NCI-H1436 treated with DMSO at 0.1 percent for 48 hours (cell line): Measurements from ENCODE around the gene TIMM23.
A peak's percentile ranks its signal among the peaks of the same experiment; 100 is the strongest.
"Not testable (repeated sequence)": the region's sequence is repeated elsewhere in the genome, so short reads cannot be mapped to it uniquely, and the experiment has no call there.

ENCODE experiments used
- DNase-seq: peaks from one replicate; lab custom pipeline; 2025; lab: John Stamatoyannopoulos, UW

Gene TIMM23

DNA sequence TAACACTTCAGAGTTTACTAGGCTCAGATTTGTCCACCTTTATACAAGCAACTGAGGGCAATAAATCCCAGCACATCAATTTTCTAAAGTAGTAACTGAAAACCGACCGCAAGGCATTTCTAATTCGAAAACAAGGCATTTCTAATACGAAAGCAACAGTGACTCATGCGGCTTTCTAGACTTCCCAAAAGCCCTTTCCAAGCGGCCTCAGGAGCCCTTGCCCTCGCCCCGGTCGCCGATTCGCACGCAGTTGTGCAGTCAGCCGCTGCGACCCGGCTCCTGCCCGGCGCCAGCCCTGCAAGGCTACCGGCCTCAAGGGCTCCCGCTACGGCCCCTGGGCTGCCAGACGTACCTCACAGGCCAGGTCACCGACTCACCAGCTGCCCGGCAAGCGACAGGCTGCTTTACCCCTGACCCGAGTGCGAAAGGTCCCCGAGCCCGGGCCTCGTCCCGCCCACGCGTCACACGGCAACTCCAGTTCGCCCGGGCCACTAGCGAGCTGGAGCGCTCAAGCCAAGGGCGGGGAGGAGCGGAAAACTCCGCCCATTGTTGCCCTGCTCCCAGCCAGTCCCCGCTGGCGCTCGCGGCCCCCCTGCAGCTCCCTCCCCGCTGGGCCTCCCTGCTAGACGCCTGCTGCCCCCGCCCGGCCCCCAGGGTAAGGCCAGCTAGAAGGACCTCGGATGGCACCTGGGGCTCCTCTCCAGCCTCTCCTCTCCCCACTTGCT lies 50.9 kb downstream of the TIMM23 start:
- DNase-seq: peak; percentile 41

DNA sequence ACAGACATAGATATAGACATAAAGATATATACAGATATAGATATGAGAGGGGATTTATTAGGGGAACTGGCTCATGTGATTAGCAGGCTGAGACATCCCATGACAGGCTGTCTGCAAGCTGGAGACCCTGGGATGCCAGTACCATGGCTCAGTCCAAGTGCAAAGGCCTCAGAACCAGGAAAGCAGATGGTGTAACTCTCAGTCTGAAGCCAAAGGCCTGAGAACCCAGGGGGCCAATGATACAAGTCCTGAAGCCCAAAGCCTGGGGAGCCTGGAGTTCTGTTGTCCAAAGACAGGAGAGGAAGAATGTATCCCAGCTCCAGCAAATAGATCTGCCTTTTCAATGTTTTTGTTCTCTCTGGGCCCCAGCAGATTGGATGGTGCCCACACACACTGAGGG lies 52.7 kb downstream of the TIMM23 start:
- DNase-seq: no peak

DNA sequence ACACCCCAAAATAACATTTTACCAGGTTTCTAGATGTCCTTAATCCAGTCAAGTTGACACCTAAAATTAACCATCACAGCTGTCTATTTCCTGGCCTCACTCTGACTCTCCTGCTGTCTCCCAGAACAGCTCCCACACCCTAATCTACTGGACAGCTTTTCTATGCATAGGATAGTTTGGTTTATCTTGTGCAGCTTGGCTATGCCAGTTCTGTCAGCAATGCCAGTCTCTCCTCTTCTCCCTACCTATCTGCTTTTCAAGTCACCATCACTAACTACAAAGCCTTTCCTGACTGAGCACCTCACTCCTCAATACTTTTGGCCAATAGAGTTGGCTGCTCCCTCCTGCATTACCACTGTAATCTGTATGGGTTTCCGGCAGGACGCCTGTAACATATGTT lies 53.1 kb downstream of the TIMM23 start:
- no peak for DNase-seq

DNA sequence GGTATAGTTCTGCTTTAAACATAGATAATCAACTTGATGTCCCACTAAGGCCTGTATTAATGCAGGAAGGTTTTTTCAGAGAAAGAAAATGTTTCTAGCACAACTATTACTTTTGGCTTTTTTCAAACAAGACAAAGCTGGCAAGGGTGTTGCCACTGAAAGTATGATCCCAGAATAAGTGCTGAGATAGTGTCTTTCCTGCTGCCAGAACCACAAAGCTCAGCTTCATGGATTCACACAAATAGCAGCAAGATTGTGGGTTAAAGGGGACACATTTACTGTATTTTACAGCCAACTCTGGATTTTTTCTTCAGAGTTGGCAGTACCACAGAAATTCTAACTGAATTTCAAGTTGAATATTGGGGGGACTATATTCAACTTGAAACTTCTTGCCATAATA lies 53.8 kb downstream of the TIMM23 start:
- DNase-seq: no peak

DNA sequence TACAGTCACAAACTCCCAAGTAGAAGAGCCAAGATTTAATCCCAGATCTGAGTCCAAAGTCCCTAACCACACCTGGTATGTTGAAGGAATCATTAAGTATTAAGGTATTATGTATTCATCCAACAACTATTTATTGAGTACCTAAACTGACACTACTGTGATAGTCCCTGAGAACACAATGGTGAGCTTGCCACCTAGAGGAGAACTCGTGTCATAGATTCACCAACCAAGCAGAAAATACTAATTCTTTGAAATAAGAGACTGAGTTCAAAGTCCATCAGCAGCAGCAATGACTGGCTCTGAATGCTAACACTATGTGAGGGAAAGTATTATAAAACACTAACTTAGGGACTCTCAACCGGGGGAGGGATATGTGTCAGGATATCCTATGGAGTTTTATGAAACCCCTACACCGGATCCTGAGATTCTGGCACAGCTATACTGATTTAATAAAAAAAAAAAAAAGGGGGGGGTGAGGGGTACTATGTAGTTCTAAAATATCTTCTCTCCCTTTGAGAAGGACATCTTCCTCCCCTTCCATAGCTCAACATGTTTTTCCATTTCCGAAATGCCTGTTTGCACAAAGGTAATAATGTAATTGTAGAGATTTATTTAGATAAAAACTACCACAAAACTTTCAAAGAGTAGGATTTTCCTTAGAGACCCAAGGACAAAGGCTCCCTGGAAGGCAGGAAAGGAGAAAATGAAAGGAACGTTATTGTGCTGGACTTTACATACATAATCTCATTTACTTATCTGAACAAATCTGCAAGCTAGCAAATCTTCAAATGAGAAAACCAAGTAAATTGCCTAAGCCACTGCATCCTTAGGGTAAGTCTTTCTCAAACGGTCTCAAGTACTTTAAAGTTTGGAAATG lies 56.5 kb downstream of the TIMM23 start:
- DNase-seq: peak; percentile 17

DNA sequence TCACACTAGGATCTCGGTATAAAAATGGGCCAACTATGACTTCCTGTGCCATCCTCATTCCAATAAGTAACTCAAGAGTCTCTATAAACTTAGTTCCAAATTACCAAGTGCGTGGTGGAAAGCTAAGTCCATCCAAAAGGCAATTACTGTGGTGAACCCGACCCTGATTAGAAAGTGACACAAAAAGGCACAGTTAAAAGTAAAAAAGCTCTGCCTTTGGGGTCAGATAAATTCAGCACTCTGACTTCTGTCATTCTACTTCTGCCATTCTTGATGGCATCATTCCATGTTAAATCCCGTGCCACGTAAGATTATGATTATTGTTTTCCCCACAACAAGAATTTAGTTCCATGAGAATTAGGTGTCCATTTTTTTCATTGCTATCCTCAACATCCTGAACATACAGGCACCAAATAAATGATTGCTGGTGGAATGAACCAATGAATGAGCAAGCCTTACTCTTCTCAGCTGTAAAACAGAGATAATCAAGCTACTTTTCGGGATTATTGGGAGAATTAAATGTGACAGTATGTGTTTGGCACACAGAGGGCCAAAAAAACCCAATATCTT lies 57.3 kb downstream of the TIMM23 start:
- DNase-seq: no peak

DNA sequence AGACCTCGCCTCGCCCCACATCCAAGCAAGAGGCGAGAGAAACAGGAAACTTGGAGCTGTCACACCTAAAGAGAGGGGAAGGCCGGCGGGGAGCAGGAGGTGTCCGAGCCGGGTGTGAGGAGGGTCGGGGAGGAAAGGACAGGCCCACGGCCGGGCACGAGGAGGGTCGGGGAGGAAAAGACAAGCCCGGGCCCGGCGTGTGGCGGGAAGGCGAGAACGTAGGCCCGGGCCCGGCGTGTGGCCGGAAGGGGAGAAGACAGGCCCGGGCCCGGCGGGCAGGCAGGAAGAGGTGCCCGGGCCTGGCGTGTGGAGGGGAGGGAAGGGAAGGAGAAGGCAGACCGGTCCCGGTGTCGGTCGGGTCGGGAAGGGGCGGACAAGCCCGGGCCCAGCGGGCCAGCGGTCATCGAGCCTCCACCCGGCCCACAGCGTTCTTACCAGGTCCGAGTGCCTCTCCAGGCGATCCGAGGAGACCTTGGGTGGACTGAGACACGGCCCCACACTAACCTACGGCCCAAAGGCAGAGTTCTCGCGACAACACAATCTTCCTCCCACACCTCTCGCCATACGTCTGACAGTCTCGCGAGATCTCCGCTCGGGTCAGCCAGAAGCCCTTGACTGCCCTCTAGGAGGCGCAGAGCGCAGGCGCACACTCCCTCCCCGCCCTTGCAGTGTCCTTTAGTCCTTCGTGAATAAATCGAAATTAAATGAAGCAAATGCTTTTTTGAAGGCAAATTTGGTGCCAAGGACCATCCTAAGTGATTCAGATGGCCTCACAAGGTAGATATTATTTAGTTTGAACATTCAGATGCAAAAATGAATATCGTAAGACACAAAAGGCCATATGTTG lies 58.0 kb downstream of the TIMM23 start, which contains the start of gene NCOA4:
Gene NCOA4 (minus strand): TSS at position 533 of the 847 bp plus-strand sequence. CDS start 13,943 bp downstream, outside the sequence.
- DNase-seq: peak; percentile 85

DNA sequence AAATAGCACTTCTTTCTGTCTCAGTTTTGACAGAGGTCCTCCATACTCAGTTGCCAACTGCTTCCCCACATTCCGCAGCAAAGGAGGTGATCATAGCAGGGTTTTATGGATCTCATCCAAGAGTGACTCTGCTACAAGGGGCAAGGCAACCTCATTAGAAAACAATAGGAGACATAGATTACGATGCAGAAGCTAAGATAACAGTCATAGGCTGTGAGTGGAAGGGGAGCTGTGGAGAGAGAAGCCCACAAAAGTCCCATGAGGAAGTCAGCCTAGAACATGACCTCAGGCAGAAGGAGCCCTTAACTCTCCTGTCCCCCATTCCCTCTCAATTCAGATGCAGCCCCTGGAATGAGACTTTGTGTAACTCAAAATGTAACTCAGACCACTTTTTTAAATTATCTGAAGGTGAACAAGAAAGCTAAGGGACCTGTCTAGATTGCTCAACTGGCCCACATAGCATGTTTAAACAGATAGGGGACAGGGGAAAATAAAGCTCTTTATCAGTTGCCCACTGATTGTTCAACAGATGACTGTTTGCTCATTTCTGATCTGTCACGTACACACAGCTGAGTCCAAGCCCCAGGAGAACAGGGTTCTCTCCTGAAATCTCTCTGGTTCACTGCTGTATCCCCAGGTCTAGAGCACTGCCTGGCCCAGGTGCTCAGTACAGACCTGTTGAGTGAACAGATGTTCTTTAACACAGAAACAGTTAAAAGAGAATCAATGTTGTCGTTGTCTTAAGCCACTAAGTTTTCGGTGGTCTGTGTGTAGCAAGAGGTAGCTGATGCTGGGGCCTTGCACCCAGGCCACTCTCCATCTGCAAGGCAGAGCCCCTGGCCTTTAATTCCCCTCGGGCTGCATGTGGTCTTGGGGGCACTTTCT lies 59.6 kb downstream of the TIMM23 start:
- no peak for DNase-seq

DNA sequence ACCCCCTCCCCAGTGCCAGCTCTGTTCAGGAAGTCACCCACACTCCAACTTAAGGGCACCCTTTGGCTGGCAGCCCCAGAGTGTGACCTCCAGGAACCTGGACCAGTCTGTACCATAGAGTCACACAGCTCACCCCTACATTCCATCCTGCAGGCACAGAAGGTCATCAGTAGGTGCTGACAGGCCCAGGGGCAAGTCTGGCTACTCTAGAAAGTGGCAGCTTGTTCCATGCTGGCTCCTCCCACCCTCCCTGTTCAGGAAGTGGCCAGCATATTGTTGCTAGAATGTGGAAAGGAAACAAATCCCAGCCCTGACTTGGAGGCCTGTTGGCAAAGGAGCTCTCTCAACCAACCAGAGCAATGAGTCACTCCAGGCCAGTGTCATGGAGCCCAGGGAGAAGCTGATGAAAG lies 61.3 kb downstream of the TIMM23 start:
- DNase-seq: no peak

DNA sequence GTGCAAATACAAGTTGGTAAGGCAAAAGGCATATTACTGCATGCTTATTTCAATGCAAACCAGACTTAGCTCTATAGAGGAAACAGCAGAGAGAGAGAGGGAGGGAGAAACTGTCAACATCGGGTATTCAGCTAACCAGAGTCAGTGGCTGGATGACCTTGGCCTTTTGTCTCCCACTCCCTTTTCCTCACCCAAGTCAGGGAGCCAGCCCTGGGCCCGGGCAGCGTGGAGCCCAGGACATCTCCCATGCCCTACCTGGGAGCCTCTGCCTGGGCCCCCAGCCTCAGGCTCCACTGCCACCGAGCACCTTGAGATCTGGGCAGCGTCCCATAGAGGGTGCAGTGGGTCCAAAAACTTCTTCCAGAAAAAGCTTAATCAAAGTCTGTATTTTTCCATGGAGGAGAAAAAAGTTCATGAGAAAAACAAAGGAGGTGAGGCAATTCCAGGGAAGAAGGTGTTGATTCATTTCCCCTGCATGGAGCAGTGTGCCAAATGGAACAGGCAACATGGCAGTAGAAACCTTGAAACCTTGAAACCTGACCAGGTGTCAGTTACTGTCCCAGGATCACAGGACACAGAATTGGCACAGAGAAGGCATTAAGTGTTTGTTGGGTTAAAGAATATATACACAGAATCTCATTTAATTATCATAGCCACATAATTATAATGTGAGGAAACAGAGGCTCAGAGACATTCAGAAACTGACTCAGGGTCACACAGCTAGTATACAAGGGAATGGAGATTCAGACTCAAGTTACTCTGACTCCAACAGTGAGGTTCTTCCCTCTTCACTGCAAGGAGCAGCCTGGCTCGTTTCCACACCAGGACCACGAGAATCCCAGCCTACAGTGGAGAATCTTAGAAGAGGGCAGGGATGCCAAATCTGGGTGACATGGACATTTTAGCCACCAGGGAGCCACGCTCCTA lies 63.9 kb downstream of the TIMM23 start:
- no peak for DNase-seq

DNA sequence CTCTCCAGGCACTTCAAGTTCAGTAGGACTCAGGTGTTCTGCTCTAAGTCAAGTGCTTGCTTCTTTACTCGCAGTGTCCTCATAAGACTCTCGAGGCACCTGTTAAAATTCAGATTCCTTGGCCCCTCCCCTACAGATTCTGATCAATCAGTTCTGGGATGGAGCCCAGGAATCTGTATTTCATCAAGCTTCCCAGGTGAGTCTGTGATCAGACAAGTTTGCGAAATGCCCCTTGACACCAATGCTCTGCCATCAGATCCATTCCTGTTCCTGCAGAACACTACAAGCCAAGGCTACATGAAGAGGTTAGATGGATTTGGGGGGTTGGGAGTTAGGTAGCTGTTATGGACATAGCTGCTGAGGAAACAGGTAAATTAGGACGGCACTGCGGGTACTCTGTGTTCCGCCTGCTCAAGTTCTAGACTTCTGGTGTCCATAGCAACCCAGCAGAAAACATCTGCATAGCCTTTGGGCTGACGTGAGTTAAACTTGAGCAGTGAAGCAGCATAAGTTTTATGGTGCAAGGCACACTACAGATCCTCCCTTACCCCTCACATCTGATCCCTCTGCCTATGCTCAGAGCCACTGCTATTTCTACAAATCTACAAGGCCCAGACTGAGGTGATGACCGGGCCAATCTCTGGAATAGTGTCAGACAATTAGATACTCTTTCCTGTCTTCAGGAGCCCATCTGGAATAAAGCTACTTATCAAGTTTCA lies 65.0 kb downstream of the TIMM23 start:
- no peak for DNase-seq

DNA sequence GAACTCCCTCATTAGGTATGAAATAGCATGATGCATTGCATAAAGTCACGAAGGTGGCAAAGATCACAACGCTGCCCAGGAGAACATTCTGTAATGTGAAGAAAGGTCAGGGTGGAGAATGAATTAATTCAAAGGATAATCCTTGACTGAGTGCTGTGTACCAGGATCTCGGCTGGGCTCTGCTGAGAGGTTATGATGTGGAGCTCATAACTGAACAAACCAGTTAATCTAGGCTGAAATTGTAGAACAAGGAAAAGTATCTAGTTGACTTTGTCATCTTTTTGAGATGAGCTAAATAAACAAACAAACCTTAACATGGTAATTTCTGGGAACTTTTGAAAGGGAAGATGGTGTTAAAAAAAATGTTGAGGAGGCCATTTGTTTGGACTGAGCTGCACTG lies 67.7 kb downstream of the TIMM23 start:
- no peak for DNase-seq

DNA sequence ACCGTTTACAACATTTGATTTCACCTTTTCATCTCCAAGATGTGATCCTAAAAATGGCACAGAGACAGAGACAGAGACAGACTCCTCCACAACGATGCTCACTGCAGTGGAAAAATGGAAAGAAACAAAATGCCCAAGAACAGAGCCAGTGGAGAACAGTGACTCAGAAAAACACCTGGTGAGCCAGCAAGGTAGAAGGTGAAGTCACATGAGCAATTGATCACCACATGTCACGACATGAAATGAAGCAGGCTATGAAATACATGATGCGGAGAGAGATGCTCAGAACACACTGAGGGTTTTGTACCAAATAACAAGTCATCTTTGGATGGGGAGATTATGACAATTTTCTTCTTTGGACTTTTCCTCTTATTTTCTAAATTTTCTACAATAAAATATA lies 70.2 kb downstream of the TIMM23 start:
- no peak for DNase-seq

DNA sequence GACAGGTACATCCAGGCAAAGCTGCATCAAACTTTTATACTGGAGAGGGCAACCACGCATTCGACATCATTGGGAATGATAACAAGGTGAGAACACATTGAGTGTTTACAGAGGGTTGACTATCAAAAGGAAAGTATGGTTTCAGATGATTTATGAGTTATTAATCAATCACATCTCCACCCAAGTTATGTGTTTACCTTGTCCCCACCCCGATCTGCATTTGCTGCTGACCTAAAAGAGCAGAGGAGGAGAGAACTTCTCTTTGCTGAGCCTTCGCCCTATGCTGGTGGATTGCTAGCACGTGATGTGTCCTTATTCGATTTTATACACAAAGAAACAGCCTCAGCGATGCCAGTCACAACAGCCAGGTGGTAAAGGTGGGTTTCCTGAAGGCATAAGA lies 74.0 kb downstream of the TIMM23 start, which contains the start of gene MSMB:
Gene MSMB (minus strand): TSS at position 9 of the 400 bp plus-strand sequence. CDS start 32 bp downstream, outside the sequence.
- DNase-seq: no peak

DNA sequence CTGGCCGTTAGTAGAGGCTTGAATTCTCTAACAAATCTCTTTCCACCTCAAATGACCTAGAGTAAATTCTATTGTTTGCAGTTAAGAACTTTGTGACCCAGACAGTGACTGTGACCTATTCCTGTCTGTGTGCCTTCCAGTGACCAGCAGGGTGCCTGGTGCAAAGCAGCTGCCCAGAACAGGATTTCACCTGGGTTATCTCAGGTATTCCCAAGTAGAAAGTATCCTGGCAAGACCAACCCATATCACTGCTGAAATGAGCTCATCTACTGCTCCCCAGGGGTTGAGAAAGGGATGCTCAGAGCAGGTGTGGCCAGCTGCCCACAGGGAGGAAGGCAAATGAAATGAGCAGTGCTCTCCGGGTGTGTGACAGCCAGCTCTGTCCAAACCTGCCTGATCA lies 75.9 kb downstream of the TIMM23 start:
- no peak for DNase-seq

DNA sequence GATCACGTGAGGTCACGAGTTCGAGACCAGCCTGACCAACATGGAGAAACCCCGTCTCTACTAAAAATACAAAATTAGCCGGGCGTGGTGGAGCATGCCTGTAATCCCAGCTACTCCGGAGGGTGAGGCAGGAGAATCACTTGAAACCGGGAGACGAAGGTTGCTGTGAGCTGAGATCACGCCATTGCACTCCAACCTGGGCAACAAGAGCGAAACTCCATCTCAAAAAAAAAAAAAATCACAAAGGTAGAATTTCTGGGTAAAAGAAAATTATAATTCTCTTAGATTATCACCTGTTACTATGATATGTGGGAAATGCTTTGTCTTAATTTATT lies 77.2 kb downstream of the TIMM23 start:
- DNase-seq: not testable (repeated sequence)

DNA sequence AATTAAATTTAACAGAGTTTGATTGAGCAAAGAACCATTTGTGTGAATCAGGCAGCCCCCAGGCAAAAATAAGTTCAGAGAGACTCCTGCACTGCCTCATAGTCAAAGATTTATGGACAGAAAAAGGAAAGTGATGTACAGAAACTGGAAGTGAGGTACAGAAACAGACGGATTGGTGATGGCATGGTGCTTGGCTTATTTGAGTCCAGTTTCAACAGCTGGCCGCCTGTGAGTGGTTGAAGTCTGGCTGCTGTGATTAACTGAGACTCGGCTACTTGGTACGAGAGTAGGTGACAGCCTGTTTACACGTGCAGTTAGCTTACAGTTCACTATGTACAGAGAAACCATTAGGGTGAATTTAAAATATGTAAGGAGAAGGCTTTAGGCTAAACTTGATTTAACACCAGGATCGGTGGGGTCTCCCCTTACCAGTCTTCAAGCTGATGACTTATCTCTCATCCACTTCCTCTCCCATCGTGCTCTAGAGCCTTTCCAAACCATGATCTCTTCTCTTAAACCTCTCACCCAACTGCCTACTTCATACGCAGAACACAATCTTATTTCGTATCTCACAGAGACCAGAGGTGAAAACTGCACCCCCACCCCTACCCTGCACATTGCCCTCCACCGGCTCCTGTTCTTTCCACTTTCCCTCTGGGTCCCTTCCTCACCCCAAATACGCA lies 78.8 kb downstream of the TIMM23 start:
- no peak for DNase-seq

DNA sequence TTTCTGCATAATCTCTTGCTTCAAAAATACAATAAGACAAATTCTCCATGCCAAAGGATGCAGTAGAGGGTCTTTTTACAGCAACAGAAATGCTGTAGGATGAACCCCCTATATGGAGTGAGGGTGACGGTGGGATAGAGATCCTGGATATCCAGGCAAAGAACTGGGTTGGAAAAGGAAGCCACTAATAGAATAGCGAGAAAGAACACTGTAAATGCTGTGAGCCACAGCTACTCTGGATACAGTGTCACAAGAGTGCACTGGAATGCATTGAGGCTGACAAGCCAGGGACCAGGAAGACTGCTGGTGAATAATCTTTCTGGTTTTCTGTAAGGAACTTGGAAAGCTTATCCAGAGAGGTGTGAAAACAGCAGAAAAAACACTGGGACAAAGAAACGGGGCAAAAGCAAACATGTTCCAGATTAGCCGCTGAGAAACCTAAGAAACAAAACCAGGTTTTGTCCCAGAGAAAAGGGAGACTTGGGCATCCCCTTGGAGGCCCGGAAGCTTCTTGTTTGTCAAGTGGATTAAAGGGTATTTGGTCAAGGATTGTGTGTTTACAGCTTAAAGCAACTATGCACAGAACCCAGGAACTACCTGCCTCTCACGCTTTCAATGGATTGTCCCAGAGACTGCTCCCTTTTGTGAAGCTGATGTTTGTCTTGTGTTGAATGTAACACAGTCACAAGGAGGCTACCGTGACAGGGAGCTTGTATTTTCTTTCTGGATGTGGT lies 79.9 kb downstream of the TIMM23 start:
- no peak for DNase-seq
